Embryonic facial prominence (tissue), 1 donor: ENCODE data around the gene ARAP1.

Experiments used
- DNase-seq: peaks from one replicate; pipeline ENCODE4 v3.0.0-alpha.2; 2016; ENCODE audit errors: extremely low spot score

Gene ARAP1

DNA sequence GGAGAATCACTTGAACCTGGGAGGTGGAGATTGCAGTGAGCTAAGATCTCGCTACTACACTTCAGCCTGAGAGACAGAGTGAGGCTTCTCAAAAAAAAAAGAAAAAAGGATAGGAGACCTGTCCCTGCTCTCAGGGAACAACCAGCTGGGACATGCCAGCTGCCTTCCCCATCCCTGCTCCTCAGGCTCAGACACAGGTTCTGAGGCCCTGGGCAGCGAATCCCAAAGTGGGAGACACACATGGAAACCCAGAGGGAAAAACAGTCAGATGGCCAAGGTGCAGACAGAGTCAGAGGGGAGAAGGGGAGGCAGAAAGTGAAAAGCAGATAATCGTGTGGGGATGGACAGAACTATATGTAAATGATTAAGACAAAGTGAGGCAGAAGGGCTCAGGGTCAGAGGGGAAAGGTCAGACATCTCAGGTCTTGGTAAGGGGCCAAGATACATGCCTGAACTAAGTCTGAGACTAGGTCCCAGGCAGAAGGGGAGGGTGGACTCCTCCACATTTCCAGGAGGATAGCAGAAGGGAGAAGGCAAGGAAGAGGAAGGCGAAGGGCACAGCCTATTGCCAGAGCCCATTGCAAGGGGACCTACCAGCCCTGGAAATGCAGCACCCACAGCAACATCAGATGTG is 27.4 kb upstream of the ARAP1 start:
- no peak for DNase-seq

DNA sequence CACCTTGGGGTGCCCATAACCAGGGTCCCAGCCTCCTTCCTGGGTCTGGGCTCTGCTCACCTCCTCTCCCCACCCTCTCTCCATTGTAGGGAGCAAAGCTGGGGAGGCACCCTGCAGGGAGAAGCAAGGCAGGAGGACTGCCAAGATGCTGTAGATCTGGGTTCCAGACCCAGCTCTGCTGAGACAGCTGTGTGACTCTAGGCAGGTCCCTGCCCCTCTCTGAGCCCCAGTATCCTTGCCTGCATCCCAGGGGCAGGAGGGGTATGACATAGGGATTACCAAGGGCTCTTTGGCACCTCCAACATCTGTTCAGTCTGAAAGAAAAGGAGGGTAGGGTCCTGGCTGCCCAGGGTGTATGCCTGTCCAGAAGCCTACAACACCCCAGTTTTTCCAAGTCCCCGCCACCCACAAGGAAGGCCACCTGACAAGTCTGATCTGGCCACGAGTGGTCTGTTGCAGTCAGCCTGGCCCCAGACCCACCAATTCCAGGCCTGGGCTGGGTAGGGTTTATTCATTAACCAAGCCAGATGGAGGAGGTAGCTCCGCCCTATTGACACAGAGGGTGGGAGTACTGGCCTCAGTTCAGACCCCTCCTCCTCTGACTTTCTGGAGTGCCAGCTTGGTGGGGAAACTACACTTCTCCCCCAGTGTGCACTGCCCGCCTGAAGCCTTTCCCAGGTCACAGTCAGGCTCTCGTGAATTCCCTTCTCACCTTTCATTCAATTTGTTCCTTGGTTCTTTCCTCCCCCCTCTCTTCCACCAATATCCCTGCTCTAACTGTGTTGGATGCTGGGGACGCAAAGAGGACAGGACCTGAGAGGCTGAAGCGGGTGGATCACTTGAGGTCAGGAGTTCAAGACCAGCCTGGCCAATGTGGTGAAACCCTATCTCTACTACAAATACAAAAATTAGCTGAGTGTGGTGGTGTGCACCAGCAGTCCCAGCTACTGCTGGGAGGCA is 26.6 kb upstream of the ARAP1 start:
- no peak for DNase-seq

DNA sequence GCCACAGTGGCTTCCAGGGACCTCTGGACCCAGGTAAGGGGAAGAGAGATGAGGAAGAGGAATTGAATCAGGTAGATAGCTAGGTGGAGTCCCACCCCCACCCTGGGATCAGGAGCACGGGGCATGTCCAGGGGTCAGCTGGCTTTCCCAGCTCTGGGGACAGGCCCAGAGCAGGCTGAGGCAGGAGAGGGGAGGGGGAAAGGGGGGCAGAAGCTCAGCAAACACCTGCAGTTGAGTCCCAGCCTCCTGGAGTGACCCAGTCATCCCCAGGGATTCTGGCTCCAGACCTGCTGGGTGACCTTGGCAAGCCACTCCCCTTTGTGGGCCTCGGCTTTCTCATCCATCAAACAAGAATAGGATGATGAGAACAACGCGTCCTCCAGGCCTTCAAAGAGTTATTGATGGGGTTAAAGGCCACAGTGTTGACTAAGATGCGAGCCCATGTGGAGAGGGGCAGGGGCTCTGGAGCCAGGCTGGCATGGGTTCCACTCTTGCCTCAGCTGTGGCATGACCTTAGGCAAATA is 25.6 kb upstream of the ARAP1 start:
- no peak for DNase-seq

- no peak for DNase-seq
Observed at GRCh38 chr11:72776844-72777754, 24.9 kb upstream of the ARAP1 start.

DNA sequence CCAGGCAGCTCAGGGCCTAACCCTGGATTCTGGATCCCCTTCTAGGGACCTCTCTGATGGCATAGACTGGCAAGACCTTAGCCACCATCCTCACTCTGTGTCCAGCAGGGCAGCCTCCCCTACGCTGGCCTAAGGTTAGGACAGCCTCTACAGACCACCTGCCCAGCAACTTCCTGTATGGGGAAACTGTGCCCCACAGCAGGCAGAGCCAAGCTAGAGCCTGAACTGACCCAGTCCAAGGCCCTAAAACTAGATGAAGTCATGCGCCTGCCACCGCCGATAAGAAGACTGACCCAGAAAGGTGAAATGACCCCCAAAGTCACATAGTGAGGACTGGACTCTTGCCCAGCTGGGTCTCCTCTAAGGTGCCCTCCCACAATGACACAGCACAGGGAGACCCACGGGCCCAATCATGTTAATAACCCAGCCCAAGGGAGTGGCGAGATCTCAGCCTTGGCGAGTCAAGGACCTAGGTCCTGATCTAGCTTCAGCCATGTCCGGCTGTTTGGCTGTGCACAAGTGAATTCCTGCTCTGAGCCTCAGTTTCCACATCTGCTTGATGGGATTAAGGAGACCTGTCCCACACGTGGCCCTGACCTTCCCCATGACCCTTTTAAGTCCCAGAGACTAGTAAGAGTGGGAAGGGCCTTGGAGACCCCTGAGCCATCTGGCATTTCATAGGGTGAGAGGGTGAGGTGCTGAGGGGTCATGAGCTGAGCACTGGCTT is 24.1 kb upstream of the ARAP1 start:
- no peak for DNase-seq

DNA sequence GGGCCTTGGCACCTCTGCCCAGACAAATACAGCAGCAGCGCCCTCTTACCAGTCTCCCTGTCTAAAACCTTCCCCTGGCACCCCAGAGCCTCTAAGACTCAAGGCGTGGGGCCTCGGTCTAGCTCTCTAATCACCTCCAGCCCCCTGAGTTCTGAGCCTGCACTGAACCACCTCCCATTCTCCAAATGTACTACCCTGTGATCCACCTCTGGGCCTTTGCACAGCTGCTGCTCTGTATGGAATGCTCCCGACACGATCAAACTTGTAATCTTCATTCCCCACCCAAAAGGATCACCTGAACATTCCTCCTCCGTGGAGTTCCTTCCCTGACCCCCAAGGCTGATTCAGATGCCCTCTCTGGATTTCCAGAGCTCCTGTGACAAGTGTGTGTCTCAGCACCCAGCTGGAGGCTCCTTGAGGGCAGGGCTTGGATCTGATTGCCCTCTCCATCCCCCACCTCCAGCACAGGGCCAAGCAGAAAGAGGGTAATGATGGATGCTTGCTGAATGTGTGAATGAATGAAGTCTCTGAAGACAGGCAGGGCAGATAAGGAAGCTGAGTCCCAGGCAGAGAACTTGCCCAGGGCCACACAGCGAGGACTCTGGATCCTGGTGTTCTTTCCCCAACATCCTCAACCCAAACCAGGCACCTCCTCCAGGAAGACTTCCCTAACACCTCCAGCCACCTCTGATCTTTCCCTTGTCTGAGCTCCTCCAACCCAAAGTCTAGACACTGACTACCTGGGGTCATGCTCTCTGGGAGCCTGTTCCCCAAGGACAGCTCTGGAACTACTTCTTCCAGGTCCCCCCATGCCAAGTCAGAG is 23.3 kb upstream of the ARAP1 start:
- no peak for DNase-seq

DNA sequence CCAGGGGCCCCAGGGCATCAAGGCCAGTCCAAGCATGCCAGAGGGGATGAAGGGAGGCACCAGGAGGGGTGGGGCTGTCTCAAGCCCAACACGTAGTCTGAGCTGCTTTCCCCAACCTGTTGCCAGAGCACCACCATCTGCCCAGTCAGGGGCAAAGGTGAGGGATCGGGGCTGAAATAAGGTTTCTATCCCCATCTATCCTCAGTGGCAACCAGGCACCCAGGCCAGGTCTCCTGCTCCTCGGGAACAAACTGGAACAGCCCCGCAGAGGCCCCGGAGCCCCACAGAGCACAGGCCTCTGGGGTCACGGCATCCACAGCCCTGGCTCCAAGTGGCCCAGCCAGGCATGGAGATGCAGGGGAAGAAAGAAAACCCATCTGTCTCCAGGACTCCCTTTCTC is 22.3 kb upstream of the ARAP1 start:
- no peak for DNase-seq

DNA sequence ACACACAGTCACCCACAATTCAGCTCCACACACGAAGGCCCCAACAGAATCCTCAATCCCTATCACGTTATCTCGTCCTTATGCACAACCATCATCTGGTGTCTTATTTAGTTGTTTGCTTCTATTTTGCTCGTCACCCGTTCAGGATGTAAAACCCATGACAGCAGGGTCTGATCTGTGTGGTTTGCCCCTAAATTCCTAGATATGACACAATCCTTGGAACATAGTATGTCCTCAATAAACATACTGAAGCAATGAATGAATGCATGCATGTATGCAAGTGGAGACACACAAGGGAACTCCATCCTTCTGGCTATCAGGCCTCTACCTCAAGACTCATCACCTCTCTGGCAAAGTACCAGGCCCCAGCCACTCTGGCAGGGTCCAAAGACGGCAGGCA is 21.5 kb upstream of the ARAP1 start:
- DNase-seq, result no peak

GRCh38 chr11:72773291-72773690 is 21.1 kb upstream of the ARAP1 start:
- DNase-seq, result no peak

- DNase-seq, result no peak
Observed at GRCh38 chr11:72772059-72772458, 19.9 kb upstream of the ARAP1 start.

DNA sequence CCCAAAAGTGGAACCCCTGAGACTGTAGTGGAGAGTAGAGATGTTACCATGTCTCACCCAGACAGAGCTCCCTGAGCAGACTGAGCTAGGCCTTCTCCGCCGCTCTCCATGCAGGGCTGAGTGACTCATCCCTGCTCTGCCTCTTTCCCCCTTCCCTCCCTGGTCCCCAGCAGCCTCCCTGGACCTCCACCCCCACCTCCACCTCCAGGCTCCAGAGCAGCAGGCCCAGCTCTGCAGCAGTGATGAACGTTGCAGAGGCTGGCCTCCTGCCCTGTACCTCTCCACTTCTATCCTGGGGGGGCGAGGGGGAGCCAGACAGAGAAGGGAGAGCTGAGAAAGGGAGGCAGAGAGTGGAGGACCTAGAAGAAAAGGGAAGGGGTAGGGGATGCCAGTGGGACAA is 19.3 kb upstream of the ARAP1 start:
- no peak for DNase-seq

GRCh38 chr11:72770799-72771198 is 18.6 kb upstream of the ARAP1 start:
- no peak for DNase-seq

DNA sequence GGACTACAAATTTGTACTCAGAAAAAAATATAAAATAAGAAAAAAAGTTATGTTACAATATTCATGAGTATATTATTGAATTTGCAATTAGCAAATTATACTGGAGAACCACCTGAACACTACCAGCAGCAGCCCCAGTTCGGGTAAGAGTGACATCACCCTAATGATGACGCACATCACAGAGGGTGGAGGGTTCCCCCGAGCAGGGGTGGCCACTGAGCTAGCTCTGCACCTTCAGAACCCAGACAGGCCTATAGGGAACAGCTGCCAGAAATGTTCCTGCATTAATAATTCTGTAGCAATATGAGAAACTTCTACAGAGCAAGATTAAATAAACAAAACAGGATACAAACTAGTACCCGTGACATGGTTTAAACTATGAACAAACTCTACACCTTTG is 17.5 kb upstream of the ARAP1 start:
- no peak for DNase-seq

DNA sequence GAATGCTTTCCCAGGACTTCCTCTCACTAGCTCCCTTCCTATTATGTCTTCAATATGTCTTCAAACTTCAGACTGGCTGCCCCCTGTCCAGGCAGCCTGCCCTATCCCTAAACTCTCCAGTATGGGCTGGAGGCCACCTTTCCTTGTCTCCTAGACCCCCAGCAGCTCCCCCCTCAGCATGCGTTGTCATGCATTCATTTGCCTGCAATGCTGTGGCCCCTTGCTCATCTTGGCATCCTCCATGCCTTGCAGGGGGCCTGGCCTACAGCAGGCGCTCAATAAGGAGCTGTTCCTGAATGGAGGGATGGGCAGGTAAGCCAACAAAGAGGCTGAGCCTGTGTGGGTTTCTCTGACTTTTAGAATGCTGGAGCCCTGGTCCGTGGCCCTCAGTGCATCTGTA is 16.4 kb upstream of the ARAP1 start:
- DNase-seq, result no peak

DNA sequence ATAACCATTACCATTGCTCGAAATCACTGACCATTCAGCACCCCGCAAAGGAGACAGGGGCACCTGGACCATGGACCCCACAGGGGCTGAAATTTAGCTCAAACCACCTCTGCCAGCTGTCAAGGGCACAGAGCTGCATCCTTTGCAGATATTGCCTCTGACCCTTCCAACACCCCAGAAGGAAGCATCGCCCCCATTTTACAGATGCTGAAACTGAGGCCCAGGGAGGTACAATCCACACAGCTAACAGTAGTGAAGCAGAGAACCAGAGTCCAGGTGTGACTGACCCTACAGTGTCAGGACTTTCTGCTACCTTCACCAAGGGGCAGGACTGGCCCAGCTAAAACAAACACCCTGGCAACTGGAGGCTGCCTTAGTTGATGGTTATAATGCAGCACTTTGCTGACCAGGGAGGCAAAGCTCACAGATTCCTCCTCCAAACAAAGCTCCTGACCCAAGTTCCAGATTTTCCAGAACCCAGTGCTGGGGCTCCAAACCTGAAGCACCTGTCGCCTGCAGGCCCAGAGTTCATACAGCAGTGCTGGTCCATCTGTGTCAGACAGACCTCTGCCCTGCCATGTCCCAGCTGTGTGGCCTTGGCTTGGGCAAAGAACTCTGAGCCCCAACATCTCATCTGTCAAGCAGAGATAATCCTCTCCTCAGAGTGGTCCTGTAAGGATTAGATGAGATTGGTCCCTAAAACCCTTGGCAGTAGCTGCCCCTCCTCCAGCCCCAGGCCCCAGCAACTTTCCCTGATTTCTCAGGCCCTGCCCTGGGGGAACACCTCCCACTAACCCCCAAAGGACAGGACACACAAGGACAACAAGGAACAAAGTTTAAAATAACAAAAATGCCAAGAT is 15.2 kb upstream of the ARAP1 start:
- DNase-seq, result no peak

GRCh38 chr11:72766152-72766902 is 14.1 kb upstream of the ARAP1 start:
- DNase-seq, result no peak

DNA sequence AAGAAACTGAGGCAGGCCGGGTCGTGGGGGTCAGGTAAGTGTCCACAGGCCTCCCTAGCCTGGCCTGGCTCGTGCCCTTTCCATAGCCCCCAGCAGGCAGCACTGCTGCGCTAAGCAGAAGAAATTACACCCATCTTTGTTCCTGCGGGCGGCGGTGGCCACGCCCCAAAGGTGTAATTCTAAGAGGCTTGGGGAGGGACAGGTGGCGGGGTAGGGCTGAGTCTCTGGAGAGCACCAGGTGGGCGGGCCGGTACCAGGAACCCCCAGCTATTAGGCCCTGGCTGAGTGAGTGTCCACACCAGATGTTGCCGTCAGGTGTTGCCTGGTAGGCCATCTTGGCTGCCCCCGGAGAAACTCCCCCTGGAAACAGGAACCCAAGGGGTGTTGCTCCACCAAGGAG is 12.3 kb upstream of the ARAP1 start:
- DNase-seq, result no peak

DNA sequence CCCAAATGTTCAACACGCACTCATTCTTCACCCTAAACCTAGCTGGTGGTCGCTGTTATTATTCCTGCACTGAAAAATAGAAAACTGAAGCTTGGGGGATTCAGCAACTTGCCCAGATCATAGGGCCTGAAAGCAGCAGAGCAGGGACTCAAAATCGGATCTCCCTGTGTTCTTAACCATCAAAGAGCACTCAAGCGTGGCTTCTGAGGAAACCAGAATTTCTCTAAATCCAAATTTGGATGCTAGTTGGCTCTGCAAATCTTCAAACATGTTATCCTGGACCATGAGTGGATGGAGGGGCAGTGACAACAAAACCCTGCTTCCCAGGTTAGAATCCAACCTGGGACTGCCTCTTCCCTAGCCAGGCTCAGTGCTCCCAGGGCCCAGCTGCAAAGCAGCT is 11.6 kb upstream of the ARAP1 start:
- DNase-seq, result no peak
